ENCODE data around the gene AMIGO2. TPM values are rescaled to one million over a fixed set of nuclear protein-coding genes. Genes with fewer than 3 reads are reported as not detected.

The AMIGO2 gene
- total and polyA plus RNA-seq, 10 donors: 6.7 to 27.1 (median 18.0) TPM

DNA sequence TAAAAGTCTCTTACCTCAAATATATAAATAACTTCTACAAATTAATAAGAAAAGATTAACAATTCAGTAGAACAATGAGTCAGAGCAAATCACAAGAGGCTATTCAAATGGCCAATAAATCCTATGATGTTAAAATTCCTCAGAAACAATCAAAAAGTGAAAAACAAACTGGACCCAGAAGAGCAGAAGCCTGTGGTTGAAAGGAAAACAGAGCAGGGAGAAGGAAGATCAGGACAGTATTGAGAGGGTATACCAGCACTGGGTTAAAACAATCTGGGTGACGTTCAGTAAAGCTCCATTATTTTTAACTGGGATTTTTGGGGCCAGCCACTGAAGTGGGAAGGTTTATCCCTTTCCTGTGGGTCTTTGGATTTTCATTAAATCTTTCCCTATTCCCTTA is 40.0 kb downstream of the AMIGO2 start:
- H3K36me3 ChIP-seq: no peaks in the 10 kb centered on the region
- H3K4me1 ChIP-seq: no peaks in the 10 kb centered on the region
- WGBS, 5 donors: 70 to 92% (median 81%) methylated on average over 1 of the region's 1 CpG
- no peaks in the 10 kb centered on the region for H3K9me3 ChIP-seq
- TF ChIP-seq, protein P1, sequence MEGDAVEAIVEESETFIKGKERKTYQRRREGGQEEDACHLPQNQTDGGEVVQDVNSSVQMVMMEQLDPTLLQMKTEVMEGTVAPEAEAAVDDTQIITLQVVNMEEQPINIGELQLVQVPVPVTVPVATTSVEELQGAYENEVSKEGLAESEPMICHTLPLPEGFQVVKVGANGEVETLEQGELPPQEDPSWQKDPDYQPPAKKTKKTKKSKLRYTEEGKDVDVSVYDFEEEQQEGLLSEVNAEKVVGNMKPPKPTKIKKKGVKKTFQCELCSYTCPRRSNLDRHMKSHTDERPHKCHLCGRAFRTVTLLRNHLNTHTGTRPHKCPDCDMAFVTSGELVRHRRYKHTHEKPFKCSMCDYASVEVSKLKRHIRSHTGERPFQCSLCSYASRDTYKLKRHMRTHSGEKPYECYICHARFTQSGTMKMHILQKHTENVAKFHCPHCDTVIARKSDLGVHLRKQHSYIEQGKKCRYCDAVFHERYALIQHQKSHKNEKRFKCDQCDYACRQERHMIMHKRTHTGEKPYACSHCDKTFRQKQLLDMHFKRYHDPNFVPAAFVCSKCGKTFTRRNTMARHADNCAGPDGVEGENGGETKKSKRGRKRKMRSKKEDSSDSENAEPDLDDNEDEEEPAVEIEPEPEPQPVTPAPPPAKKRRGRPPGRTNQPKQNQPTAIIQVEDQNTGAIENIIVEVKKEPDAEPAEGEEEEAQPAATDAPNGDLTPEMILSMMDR (IDR thresholded peaks at IDR 0.05 in 8 of 11, conservative IDR thresholded peaks at IDR 0.05 in 3 of 11): no peak
- TF ChIP-seq POLR2AphosphoS5 (IDR thresholded peaks at IDR 0.05) (no peak), POLR2A (IDR thresholded peaks at IDR 0.05) (no peak)
- intact Hi-C loops (cut with DNase I; ENCODE audit: low total_unique reads): no loop called here
- no peak overlapping the region for H3K27ac ChIP-seq
- no peak overlapping the region for H3K4me3 ChIP-seq
- no peak for DNase-seq
- no peaks in the 10 kb centered on the region for H3K27me3 ChIP-seq (replicated peaks in 1 of 7)

DNA sequence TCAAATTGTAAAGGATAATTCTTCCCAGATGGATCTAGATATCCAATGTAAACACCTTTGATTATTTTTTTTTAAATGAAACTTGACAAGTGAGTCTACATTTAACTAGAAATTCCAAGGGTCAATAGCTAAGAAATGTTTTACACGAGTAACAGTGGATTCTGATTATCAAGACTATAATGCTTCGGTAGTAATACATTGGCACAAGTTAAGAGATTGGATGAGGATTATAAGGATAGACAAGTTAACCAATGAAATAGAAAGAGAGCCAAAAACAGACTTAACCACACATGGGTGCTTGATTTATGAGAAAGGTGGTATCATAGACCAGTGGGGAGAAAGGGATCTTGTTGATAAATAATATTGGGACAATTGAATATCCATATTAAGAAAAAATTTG is 40.7 kb downstream of the AMIGO2 start:
- H3K4me3 ChIP-seq: no peak overlapping the region
- no peak for TF ChIP-seq POLR2A (IDR thresholded peaks at IDR 0.05)
- no peak for TF ChIP-seq POLR2AphosphoS5 (IDR thresholded peaks at IDR 0.05)
- TF ChIP-seq, protein P1 (IDR thresholded peaks at IDR 0.05 in 8 of 11, conservative IDR thresholded peaks at IDR 0.05 in 3 of 11): no peak
- H3K9me3 ChIP-seq: no peaks in the 10 kb centered on the region
- 93 to 100% (median 94%) methylated on average over 2 of the region's 2 CpGs for WGBS, 5 donors
- H3K4me1 ChIP-seq: no peaks in the 10 kb centered on the region
- no peak for DNase-seq
- no peak overlapping the region for H3K27ac ChIP-seq
- H3K36me3 ChIP-seq: no peaks in the 10 kb centered on the region
- intact Hi-C loops (cut with DNase I; ENCODE audit: low total_unique reads): no loop called here
- H3K27me3 ChIP-seq (replicated peaks in 1 of 7): no peaks in the 10 kb centered on the region

DNA sequence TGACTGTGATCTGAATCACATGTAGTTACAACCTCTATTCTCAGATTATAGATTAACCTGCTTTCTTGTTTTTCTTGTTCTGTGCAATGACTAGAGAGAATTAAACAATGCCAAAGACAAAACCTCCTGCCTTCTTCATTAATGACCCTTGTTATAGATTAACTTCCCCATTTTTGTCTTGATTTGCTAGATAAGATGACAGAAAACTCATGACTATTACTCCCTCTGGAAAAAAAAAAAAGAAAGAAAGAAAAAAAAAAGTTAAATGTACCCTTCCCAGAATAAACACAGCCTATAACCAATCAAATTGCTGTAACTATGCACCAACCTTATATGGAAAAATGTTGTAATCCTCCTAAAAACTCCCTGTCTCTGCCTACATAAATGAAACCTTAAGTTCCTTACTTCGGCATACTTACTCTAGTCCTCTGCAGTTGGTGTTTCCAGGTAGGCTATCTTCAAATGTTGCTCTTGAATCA is 41.5 kb downstream of the AMIGO2 start:
- Histone ChIP-seq H3K9me3 (no peaks in the 10 kb centered on the region), H3K4me3 (no peak overlapping the region), H3K27ac (no peak overlapping the region), H3K4me1 (peaks cover 0 to 5% (median 0%) of the 10 kb centered on the region in 6 donors), H3K36me3 (no peaks in the 10 kb centered on the region), H3K27me3 (replicated peaks in 1 of 7) (no peaks in the 10 kb centered on the region)
- no peak for DNase-seq
- intact Hi-C loops (cut with DNase I; ENCODE audit: low total_unique reads): no loop called here
- 62 to 79% (median 69%) methylated on average over 1 of the region's 1 CpG for WGBS, 5 donors
- TF ChIP-seq POLR2AphosphoS5 (IDR thresholded peaks at IDR 0.05): no peak
- TF ChIP-seq, protein P1 (IDR thresholded peaks at IDR 0.05 in 8 of 11, conservative IDR thresholded peaks at IDR 0.05 in 3 of 11): no peak
- TF ChIP-seq POLR2A (IDR thresholded peaks at IDR 0.05): no peak

DNA sequence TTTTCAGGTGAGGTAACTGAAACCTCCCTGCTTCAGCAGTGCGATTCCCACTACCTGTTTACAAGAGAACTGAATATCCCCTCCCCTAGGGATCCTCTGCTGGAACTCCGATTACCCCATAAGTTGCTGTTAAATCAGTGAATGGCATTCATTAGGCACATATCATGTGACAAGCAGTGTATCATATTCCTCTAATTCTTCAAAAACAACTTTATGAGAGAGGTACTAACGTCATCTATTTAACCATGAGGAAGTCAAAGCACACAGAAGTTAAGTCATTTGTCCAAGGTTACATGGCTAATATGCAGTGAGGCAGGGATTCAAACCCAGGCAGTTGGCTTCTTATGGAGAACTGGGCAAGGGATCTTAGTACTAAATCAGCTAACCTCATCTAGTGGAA is 44.3 kb downstream of the AMIGO2 start:
- WGBS, 5 donors: 81 to 90% (median 85%) methylated on average over 3 of the region's 3 CpGs
- intact Hi-C loops (cut with DNase I; ENCODE audit: low total_unique reads): no loop called here

More for the DNA sequence above, 44.3 kb downstream of the AMIGO2 start:
- H3K4me3 ChIP-seq: no peak overlapping the region
- no peak for TF ChIP-seq POLR2A (IDR thresholded peaks at IDR 0.05)
- TF ChIP-seq, protein P1 (IDR thresholded peaks at IDR 0.05 in 8 of 11, conservative IDR thresholded peaks at IDR 0.05 in 3 of 11): no peak
- no peak for TF ChIP-seq POLR2AphosphoS5 (IDR thresholded peaks at IDR 0.05)
- no peak overlapping the region for H3K27ac ChIP-seq
- H3K9me3 ChIP-seq: no peaks in the 10 kb centered on the region
- H3K4me1 ChIP-seq: peaks cover 0 to 15% (median 6%) of the 10 kb centered on the region in 6 donors
- H3K27me3 ChIP-seq (replicated peaks in 1 of 7): no peaks in the 10 kb centered on the region
- no peaks in the 10 kb centered on the region for H3K36me3 ChIP-seq
- no peak for DNase-seq
